Vagina (tissue), 2 donors: ENCODE data around the gene COG6. TPM values are rescaled to one million over a fixed set of nuclear protein-coding genes. Genes with fewer than 3 reads are reported as not detected.

Experiments used
- DNase-seq, 2 donors: peaks; one replicate each; pipeline ENCODE4 v3.0.0-alpha.2; 2017; ENCODE audit errors: extremely low spot score in 2 of 2
- H3K27ac ChIP-seq: fragments of 200-600 bp; sonication (generic); one replicate; pipeline ENCODE4 v1.5.1; 2019
- H3K27me3 ChIP-seq: fragments of 200-600 bp; sonication (generic); one replicate; pipeline ENCODE4 v1.5.1; 2019
- H3K36me3 ChIP-seq, 2 donors: fragments of 200-600 bp; sonication (generic); one replicate each; pipeline ENCODE4 v1.5.1; 2017 to 2019
- H3K4me1 ChIP-seq: fragments of 200-600 bp; sonication (generic); one replicate; pipeline ENCODE4 v1.5.1; 2019
- H3K4me3 ChIP-seq, 2 donors: fragments of 200-600 bp; sonication (generic); 1 replicate in 1 of 2; 2 replicates in 1 of 2; pipeline ENCODE4 v1.5.1; 2016 to 2019
- H3K9me3 ChIP-seq: fragments of 200-600 bp; sonication (generic); one replicate; pipeline ENCODE4 v1.5.1; 2019
- POLR2A ChIP-seq, 2 donors: fragments of 450-650 bp; IDR thresholded peaks; one replicate each; pipeline ENCODE4 v1.6.1; 2017; ENCODE audit warnings: antibody characterized with exemption in 2 of 2, mild to moderate bottlenecking in 2 of 2, moderate library complexity in 2 of 2
- POLR2AphosphoS5 ChIP-seq, 2 donors: sonication (generic); formaldehyde crosslinking; IDR thresholded peaks; one replicate each; pipeline ENCODE4 v1.9.0; 2017; ENCODE audit warnings: antibody characterized with exemption in 2 of 2, mild to moderate bottlenecking in 2 of 2, low read depth in 1 of 2; ENCODE audit not compliant: insufficient read depth in 1 of 2
- intact Hi-C: fragments of 100-400 bp; cut with DNase I; formaldehyde crosslinking; loops from one replicate; pipeline ENCODE4 v1.15.1; 2023
- total RNA-seq: library from RNA; depleted of rRNA; stranded (reverse); fragments of >200 nt; gene quantifications from one replicate; pipeline ENCODE4 v1.2.3, GENCODE V29; 2016
- TF ChIP-seq, protein P1 (sequence below), 3 experiments: fragments of 450-650 bp in 2 of 3; fragments of 200-600 bp in 1 of 3; sonication (generic) in 1 of 3; IDR thresholded peaks; one replicate each; pipeline ENCODE4 v1.5.1; 2017 to 2019; ENCODE audit warnings: antibody characterized with exemption in 3 of 3, mild to moderate bottlenecking in 2 of 3, moderate library complexity in 2 of 3

The COG6 gene
- total RNA-seq, 1 donor from 2014 or later = 15.2 TPM

- Histone ChIP-seq H3K4me1 (no peaks in the 10 kb centered on the region), H3K9me3 (no peaks in the 10 kb centered on the region), H3K36me3 (no peaks in the 10 kb centered on the region), H3K27ac (no peak overlapping the region), H3K27me3 (no peaks in the 10 kb centered on the region), H3K4me3 (no peak overlapping the region)
- DNase-seq = no peak
- TF ChIP-seq POLR2AphosphoS5 (IDR thresholded peaks at IDR 0.05; ENCODE audit: insufficient read depth in 1 of 2, low read depth in 1 of 2) = no peak
- TF ChIP-seq, protein P1, sequence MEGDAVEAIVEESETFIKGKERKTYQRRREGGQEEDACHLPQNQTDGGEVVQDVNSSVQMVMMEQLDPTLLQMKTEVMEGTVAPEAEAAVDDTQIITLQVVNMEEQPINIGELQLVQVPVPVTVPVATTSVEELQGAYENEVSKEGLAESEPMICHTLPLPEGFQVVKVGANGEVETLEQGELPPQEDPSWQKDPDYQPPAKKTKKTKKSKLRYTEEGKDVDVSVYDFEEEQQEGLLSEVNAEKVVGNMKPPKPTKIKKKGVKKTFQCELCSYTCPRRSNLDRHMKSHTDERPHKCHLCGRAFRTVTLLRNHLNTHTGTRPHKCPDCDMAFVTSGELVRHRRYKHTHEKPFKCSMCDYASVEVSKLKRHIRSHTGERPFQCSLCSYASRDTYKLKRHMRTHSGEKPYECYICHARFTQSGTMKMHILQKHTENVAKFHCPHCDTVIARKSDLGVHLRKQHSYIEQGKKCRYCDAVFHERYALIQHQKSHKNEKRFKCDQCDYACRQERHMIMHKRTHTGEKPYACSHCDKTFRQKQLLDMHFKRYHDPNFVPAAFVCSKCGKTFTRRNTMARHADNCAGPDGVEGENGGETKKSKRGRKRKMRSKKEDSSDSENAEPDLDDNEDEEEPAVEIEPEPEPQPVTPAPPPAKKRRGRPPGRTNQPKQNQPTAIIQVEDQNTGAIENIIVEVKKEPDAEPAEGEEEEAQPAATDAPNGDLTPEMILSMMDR (IDR thresholded peaks at IDR 0.05) = peak; percentile 66 to 72 (median 66)
- intact Hi-C loops = loop anchor here (5.0 kb wide), 2 partner anchors 469 to 564 kb away; no protein-coding TSS in a partner anchor
Measured at GRCh38 chr13:39616087-39616694, 39.3 kb upstream of the COG6 start.

DNA sequence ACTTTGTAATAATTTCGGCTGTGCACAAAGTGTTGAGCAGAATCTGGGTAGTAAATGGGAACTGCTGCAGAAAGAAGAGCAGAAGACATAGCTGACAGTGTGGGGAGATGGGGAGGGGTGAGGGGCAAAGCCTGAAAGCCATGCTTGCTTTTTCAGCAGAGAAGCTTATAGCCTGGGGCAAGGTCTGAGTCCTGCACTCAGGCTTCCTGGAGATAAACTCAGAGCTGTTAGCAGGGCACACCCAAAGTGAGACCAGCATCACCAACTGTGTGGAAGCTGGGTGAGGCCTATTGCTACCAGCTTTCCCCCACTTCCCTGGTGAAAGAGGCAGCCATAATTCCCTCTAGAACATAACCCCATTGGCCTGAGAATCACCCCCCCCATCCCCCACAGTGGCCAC is 36.9 kb upstream of the COG6 start:
- DNase-seq = no peak
- H3K27ac ChIP-seq = no peak overlapping the region
- H3K4me1 ChIP-seq = no peaks in the 10 kb centered on the region
- TF ChIP-seq POLR2AphosphoS5 (IDR thresholded peaks at IDR 0.05; ENCODE audit: insufficient read depth in 1 of 2, low read depth in 1 of 2) (no peak), POLR2A (IDR thresholded peaks at IDR 0.05) (no peak)
- TF ChIP-seq, protein P1 (IDR thresholded peaks at IDR 0.05) = no peak
- no peaks in the 10 kb centered on the region for H3K9me3 ChIP-seq
- H3K4me3 ChIP-seq = no peak overlapping the region
- no peaks in the 10 kb centered on the region for H3K36me3 ChIP-seq
- intact Hi-C loops = loop anchor here (5.0 kb wide), 2 partner anchors 471 to 566 kb away; no protein-coding TSS in a partner anchor
- H3K27me3 ChIP-seq = no peaks in the 10 kb centered on the region

DNA sequence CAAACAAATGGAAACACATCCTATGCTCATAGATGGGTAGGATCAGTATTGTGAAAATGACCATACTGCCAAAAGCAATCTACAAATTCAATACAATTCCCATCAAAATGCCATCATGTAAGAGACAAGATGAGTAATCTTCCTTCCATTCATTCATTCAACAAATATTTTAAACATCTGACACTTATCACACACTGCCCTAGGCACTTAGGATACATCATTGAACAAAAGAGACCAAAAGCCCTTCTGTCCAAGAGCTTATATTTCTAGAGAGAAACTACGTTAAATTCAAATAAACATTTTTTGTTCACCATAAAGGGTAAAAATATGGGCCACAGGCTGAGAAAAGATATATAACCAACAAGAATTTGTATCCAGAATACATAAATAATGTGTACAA is 32.0 kb upstream of the COG6 start:
- no peaks in the 10 kb centered on the region for H3K27me3 ChIP-seq
- no peak for TF ChIP-seq POLR2AphosphoS5 (IDR thresholded peaks at IDR 0.05; ENCODE audit: insufficient read depth in 1 of 2, low read depth in 1 of 2)
- intact Hi-C loops = no loop called here
- no peak overlapping the region for H3K27ac ChIP-seq
- no peaks in the 10 kb centered on the region for H3K9me3 ChIP-seq
- H3K4me3 ChIP-seq = no peak overlapping the region
- H3K36me3 ChIP-seq = no peaks in the 10 kb centered on the region
- no peak for DNase-seq
- H3K4me1 ChIP-seq = no peaks in the 10 kb centered on the region

DNA sequence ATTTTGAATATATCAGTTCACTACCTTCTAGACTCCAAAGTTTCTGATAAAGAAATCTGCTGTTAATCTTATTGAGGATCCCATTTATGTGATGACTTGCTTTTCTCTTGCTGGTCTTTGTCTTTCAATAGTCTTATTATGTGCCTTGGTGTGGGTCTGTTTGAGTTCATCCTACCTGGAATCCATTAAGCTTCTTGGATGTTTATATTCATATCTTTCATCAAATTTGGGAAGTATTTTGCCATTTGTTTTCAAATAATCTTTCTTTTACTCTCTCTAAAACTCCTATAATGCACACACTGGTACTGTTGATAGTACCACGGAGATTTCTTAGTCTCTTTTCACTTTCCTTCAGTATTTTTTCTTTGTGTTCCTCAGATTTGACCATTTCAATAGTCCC is 24.2 kb upstream of the COG6 start:
- Histone ChIP-seq H3K4me3 (no peak overlapping the region), H3K4me1 (no peaks in the 10 kb centered on the region), H3K9me3 (no peaks in the 10 kb centered on the region), H3K36me3 (no peaks in the 10 kb centered on the region), H3K27me3 (no peaks in the 10 kb centered on the region), H3K27ac (no peak overlapping the region)
- TF ChIP-seq, protein P1 (IDR thresholded peaks at IDR 0.05) = no peak
- TF ChIP-seq POLR2AphosphoS5 (IDR thresholded peaks at IDR 0.05; ENCODE audit: insufficient read depth in 1 of 2, low read depth in 1 of 2) (no peak), POLR2A (IDR thresholded peaks at IDR 0.05) (no peak)
- intact Hi-C loops = no loop called here
- no peak for DNase-seq

DNA sequence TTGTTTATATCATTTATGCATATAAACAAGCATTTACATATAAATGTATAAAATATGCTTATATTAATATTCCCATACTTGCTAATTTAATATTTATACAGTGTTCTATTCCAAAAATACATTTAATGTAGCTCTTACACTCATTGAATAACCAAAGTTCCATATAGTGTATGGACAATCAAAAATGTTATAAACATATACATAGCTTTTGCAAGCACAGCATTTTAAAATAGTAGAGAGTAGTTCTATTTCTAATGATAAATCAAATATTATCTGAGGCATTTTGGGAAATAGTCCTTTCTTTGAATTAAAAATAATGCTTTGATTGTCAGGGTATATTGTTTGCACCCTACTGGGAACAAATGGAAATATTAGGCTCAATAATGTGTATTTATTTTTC is 22.5 kb upstream of the COG6 start:
- intact Hi-C loops = no loop called here
- no peak for DNase-seq
- H3K36me3 ChIP-seq = no peaks in the 10 kb centered on the region
- H3K4me1 ChIP-seq = no peaks in the 10 kb centered on the region
- no peak overlapping the region for H3K4me3 ChIP-seq
- H3K27me3 ChIP-seq = no peaks in the 10 kb centered on the region
- no peaks in the 10 kb centered on the region for H3K9me3 ChIP-seq
- TF ChIP-seq, protein P1 (IDR thresholded peaks at IDR 0.05) = no peak
- TF ChIP-seq POLR2A (IDR thresholded peaks at IDR 0.05) (no peak), POLR2AphosphoS5 (IDR thresholded peaks at IDR 0.05; ENCODE audit: insufficient read depth in 1 of 2, low read depth in 1 of 2) (no peak)
- no peak overlapping the region for H3K27ac ChIP-seq
